HepG2 (cell line): ENCODE results near the gene ST6GALNAC3.

Source experiments
- MYC ChIP-seq: sonication (generic); formaldehyde crosslinking; IDR thresholded peaks from 2 replicates; pipeline ENCODE4 v1.9.0; 2021; ENCODE audit warnings: missing genetic modification reagents, borderline replicate concordance
- SP1 ChIP-seq, 2 experiments: fragments of 450-650 bp in 1 of 2; sonication (generic) in 1 of 2; formaldehyde crosslinking in 1 of 2; IDR thresholded peaks; 2 replicates each; pipeline versions ENCODE4 v1.4.0 to v1.6.1; 2016 to 2020; ENCODE audit warnings: missing genetic modification reagents in 1 of 2
- ZIK1 ChIP-seq: sonication (generic); formaldehyde crosslinking; IDR thresholded peaks from 2 replicates; pipeline ENCODE4 v1.5.0; 2020; ENCODE audit warnings: mild to moderate bottlenecking, low read depth, missing genetic modification reagents, borderline replicate concordance
- ZNF292 ChIP-seq: sonication (generic); formaldehyde crosslinking; IDR thresholded peaks from 2 replicates; pipeline ENCODE4 v1.8.1; 2022; ENCODE audit warnings: mild to moderate bottlenecking, low read depth, missing genetic modification reagents, borderline replicate concordance
- TF ChIP-seq, protein P1 (sequence below): IDR thresholded peaks from 2 replicates; pipeline ENCODE4 v1.6.1; 2016; ENCODE audit warnings: mild to moderate bottlenecking
- TF ChIP-seq, protein P2 (sequence below): sonication (generic); formaldehyde crosslinking; IDR thresholded peaks from 2 replicates; pipeline ENCODE4 v1.4.0; 2020; ENCODE audit warnings: missing genetic modification reagents

DNA sequence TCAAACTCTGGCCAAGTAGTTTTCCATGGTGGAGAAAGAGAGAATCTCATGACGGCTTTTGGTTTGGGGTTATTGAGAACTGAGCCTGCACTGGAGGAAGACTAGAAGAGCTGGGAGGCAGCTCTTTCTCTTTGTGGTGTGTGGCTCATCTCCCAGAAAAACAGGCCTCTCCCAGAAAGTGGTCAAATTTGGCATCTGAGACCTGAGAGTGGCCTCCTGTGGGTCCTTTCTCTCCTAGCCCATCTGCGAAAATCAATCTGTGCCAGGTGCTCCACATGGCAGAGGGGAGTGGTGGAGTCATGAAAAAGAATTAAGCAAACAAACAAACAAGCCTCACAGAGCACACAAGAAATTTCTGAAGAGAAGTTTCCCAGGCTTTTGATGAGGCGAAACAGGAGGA, 305.0 kb downstream of the ST6GALNAC3 start:
- no peak for TF ChIP-seq MYC
- no peak for TF ChIP-seq ZNF292 (CRISPR knock-in tag)
- TF ChIP-seq, protein P1, sequence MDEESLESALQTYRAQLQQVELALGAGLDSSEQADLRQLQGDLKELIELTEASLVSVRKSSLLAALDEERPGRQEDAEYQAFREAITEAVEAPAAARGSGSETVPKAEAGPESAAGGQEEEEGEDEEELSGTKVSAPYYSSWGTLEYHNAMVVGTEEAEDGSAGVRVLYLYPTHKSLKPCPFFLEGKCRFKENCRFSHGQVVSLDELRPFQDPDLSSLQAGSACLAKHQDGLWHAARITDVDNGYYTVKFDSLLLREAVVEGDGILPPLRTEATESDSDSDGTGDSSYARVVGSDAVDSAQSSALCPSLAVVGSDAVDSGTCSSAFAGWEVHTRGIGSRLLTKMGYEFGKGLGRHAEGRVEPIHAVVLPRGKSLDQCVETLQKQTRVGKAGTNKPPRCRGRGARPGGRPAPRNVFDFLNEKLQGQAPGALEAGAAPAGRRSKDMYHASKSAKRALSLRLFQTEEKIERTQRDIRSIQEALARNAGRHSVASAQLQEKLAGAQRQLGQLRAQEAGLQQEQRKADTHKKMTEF (CRISPR knock-in tag), result no peak
- no peak for TF ChIP-seq SP1 (IDR thresholded peaks at IDR 0.05)
- no peak for TF ChIP-seq SP1 (CRISPR knock-in tag; IDR thresholded peaks at IDR 0.05)
- no peak for TF ChIP-seq ZIK1 (CRISPR knock-in tag)
- TF ChIP-seq, protein P2, sequence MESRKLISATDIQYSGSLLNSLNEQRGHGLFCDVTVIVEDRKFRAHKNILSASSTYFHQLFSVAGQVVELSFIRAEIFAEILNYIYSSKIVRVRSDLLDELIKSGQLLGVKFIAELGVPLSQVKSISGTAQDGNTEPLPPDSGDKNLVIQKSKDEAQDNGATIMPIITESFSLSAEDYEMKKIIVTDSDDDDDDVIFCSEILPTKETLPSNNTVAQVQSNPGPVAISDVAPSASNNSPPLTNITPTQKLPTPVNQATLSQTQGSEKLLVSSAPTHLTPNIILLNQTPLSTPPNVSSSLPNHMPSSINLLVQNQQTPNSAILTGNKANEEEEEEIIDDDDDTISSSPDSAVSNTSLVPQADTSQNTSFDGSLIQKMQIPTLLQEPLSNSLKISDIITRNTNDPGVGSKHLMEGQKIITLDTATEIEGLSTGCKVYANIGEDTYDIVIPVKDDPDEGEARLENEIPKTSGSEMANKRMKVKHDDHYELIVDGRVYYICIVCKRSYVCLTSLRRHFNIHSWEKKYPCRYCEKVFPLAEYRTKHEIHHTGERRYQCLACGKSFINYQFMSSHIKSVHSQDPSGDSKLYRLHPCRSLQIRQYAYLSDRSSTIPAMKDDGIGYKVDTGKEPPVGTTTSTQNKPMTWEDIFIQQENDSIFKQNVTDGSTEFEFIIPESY (CRISPR knock-in tag), result no peak
